GM23338 (cell line): ENCODE measurements around the gene DNAH11. TPM values are rescaled to one million over a fixed set of nuclear protein-coding genes. Genes with fewer than 3 reads are reported as not detected.

ENCODE experiments used
- ATAC-seq: fragments of 200-7000 bp; cut with Tn5 transposase; 3 replicates; pipeline ENCODE4 v1.9.1; 2020
- DNase-seq: peaks from one replicate; pipeline ENCODE4 v3.0.0-alpha.2; 2015; ENCODE audit warnings: low spot score
- H2AFZ ChIP-seq: fragments of 200-600 bp; sonication (generic); 2 replicates; pipeline ENCODE4 v1.8.0; 2016; ENCODE audit warnings: antibody characterized with exemption, mild to moderate bottlenecking, moderate library complexity
- H3F3A ChIP-seq: fragments of 200-600 bp; sonication (generic); replicated peaks from 2 replicates; pipeline ENCODE4 v1.8.0; 2017; ENCODE audit warnings: antibody characterized with exemption, mixed run types, low read depth
- H3K27ac ChIP-seq: fragments of 200-600 bp; sonication (generic); 2 replicates; pipeline ENCODE4 v1.6.1; 2016; ENCODE audit warnings: low read depth
- H3K27me3 ChIP-seq: fragments of 200-600 bp; sonication (generic); 2 replicates; pipeline ENCODE4 v1.8.0; 2016; ENCODE audit warnings: mild to moderate bottlenecking, mixed run types, moderate library complexity; ENCODE audit not compliant: insufficient read depth
- H3K36me3 ChIP-seq: fragments of 200-600 bp; sonication (generic); 2 replicates; pipeline ENCODE4 v1.8.0; 2016; ENCODE audit warnings: mild to moderate bottlenecking; ENCODE audit not compliant: insufficient read depth
- H3K4me1 ChIP-seq: fragments of 200-600 bp; sonication (generic); 2 replicates; pipeline ENCODE4 v1.8.0; 2016; ENCODE audit warnings: mild to moderate bottlenecking, moderate library complexity; ENCODE audit not compliant: insufficient read depth
- H3K4me2 ChIP-seq: fragments of 200-600 bp; sonication (generic); 2 replicates; pipeline ENCODE4 v1.7.1; 2017; ENCODE audit warnings: mixed run types
- H3K4me3 ChIP-seq: fragments of 200-600 bp; sonication (generic); 2 replicates; pipeline ENCODE4 v1.6.1; 2016; ENCODE audit warnings: mixed run types
- H3K79me2 ChIP-seq: fragments of 200-600 bp; sonication (generic); replicated peaks from 2 replicates; pipeline ENCODE4 v1.8.0; 2017; ENCODE audit warnings: mild to moderate bottlenecking; ENCODE audit not compliant: insufficient read depth
- H3K9me2 ChIP-seq: fragments of 200-600 bp; sonication (generic); 2 replicates; pipeline ENCODE4 v1.8.0; 2017; ENCODE audit not compliant: insufficient read depth
- H4K20me1 ChIP-seq: fragments of 200-600 bp; sonication (generic); replicated peaks from 2 replicates; pipeline ENCODE4 v1.8.0; 2017; ENCODE audit warnings: mild to moderate bottlenecking; ENCODE audit not compliant: insufficient read depth
- H3K27ac Mint-ChIP-seq: 2 replicates; pipeline ENCODE4 v1.8.0; 2020; ENCODE audit warnings: inconsistent platforms, mild to moderate bottlenecking, moderate library complexity, mixed read lengths
- H3K27me3 Mint-ChIP-seq: 3 replicates; pipeline ENCODE4 v1.8.0; 2022; ENCODE audit warnings: low read depth, mild to moderate bottlenecking, moderate library complexity, mixed read lengths, inconsistent platforms; ENCODE audit not compliant: insufficient read depth, poor library complexity
- H3K36me3 Mint-ChIP-seq: 3 replicates; pipeline ENCODE4 v1.8.0; 2021; ENCODE audit warnings: low read depth, mild to moderate bottlenecking, inconsistent platforms, moderate library complexity, mixed read lengths
- H3K4me1 Mint-ChIP-seq: 3 replicates; pipeline ENCODE4 v1.8.0; 2020; ENCODE audit warnings: mild to moderate bottlenecking, inconsistent platforms, mixed read lengths
- H3K4me3 Mint-ChIP-seq: 3 replicates; pipeline ENCODE4 v1.8.0; 2021; ENCODE audit warnings: moderate library complexity, mild to moderate bottlenecking, inconsistent platforms, mixed read lengths
- H3K9me3 Mint-ChIP-seq: 3 replicates; pipeline ENCODE4 v1.8.0; 2020; ENCODE audit warnings: moderate library complexity, mild to moderate bottlenecking, inconsistent platforms, mixed read lengths
- CTCF ChIP-seq, 2 experiments: fragments of 200-600 bp in 1 of 2; sonication (generic) in 1 of 2; conservative IDR thresholded peaks; 2 replicates each; pipeline versions ENCODE4 v1.5.1 to v1.6.1; 2016 to 2017; ENCODE audit warnings: antibody characterized with exemption in 2 of 2, low read depth in 2 of 2, mild to moderate bottlenecking in 2 of 2, moderate library complexity in 1 of 2
- EZH2 ChIP-seq: fragments of 200-600 bp; sonication (generic); IDR thresholded peaks from one replicate; pipeline ENCODE4 v1.8.0; 2017; ENCODE audit warnings: antibody characterized with exemption, mild to moderate bottlenecking, low read depth; ENCODE audit not compliant: unreplicated experiment
- EZH2phosphoT487 ChIP-seq: fragments of 200-600 bp; sonication (generic); IDR thresholded peaks from one replicate; pipeline ENCODE4 v1.8.1; 2018; ENCODE audit warnings: antibody characterized with exemption; ENCODE audit not compliant: unreplicated experiment
- JUNB ChIP-seq: IDR thresholded peaks from one replicate; pipeline ENCODE4 v1.6.1; 2016; ENCODE audit warnings: antibody characterized with exemption; ENCODE audit not compliant: unreplicated experiment
- POLR2AphosphoS5 ChIP-seq: IDR thresholded peaks from 2 replicates; pipeline ENCODE4 v1.6.1; 2016; ENCODE audit warnings: antibody characterized with exemption, low read depth
- REST ChIP-seq: IDR thresholded peaks from one replicate; pipeline ENCODE4 v1.6.1; 2018; ENCODE audit warnings: antibody characterized with exemption; ENCODE audit not compliant: unreplicated experiment
- ZNF462 ChIP-seq: fragments of 250-450 bp; sonication (Bioruptor Pico); IDR thresholded peaks from 2 replicates; pipeline ENCODE4 v1.5.0; 2020; ENCODE audit warnings: mild to moderate bottlenecking, moderate library complexity
- polyA plus RNA-seq: library from polyadenylated mRNA; unstranded; fragments of >200 nt; fragmentation: Nextera tagmentation; extraction: Ambion mirVana; gene quantifications from 2 replicates; pipeline ENCODE4 v1.2.1, GENCODE V29; 2016
- total RNA-seq: library from RNA; depleted of rRNA; stranded (reverse); fragments of >200 nt; shearing (Covaris generic); gene quantifications from 2 replicates; pipeline ENCODE4 v1.2.3, GENCODE V29; 2014

Gene DNAH11
- total and polyA plus RNA-seq, 2 experiments from 2014 or later, result 9.3 TPM

GRCh38 chr7:21903020-21903786 is 360.4 kb downstream of the DNAH11 start (continued):
- TF ChIP-seq ZNF462 (CRISPR knock-in tag) (no peak), EZH2phosphoT487 (no peak), POLR2AphosphoS5 (no peak), JUNB (no peak), EZH2 (no peak), CTCF (conservative IDR thresholded peaks at IDR 0.05; ENCODE audit: low read depth in 2 of 2) (no peak)

- Histone ChIP-seq H3K36me3 (peaks cover 44% of the 10 kb centered on the region), H3K79me2 (peaks cover 21% of the 10 kb centered on the region), H3K4me3 (no peak overlapping the region), H3F3A (no peaks in the 10 kb centered on the region), H3K4me2 (no peak overlapping the region), H3K4me1 (no peaks in the 10 kb centered on the region), H3K27me3 (no peaks in the 10 kb centered on the region), H2AFZ (no peak overlapping the region), H3K9me2 (no peaks in the 10 kb centered on the region), H3K27ac (no peak overlapping the region), H4K20me1 (peaks cover 14% of the 10 kb centered on the region)
- no peak overlapping the region for H3K4me3 Mint-ChIP-seq
- DNase-seq (no peak), ATAC-seq (no peak)
- peaks cover 2% of the 10 kb centered on the region for H3K27me3 Mint-ChIP-seq
- no peaks in the 10 kb centered on the region for H3K9me3 Mint-ChIP-seq
- no peak overlapping the region for H3K27ac Mint-ChIP-seq
- H3K4me1 Mint-ChIP-seq, result no peaks in the 10 kb centered on the region
- H3K36me3 Mint-ChIP-seq, result peaks cover 90% of the 10 kb centered on the region
- no peak for TF ChIP-seq REST
These were observed 365.9 kb downstream of the DNAH11 start for GRCh38 chr7:21908746-21909145.
